DMS114 treated with DMSO at 0.1 percent for 48 hours (cell line): ENCODE data around the gene DBNDD1.
"Not testable (repeated sequence)": the region's sequence is repeated elsewhere in the genome, so short reads cannot be mapped to it uniquely, and the experiment has no call there.

Experiments used
- DNase-seq: peaks from one replicate; lab custom pipeline; 2025; ENCODE audit not compliant: unreplicated experiment; lab: John Stamatoyannopoulos, UW

The DBNDD1 gene

GRCh38 chr16:90012991-90013745 is 6.1 kb downstream of the DBNDD1 start:
- no peak for DNase-seq

GRCh38 chr16:90011908-90012501 is 7.3 kb downstream of the DBNDD1 start:
- no peak for DNase-seq

GRCh38 chr16:90011508-90011819 is 7.8 kb downstream of the DBNDD1 start:
- DNase-seq, result no peak

GRCh38 chr16:90010676-90011507 is 8.4 kb downstream of the DBNDD1 start:
- no peak for DNase-seq

- no peak for DNase-seq
Observed at GRCh38 chr16:90009172-90009899, 9.9 kb downstream of the DBNDD1 start.

- no peak for DNase-seq
Observed at GRCh38 chr16:90008708-90009145, 10.5 kb downstream of the DBNDD1 start.

- DNase-seq, result not testable (repeated sequence)
Observed at GRCh38 chr16:90007635-90008234, 11.5 kb downstream of the DBNDD1 start.

GRCh38 chr16:90007015-90007414 is 12.2 kb downstream of the DBNDD1 start:
- no peak for DNase-seq

- no peak for DNase-seq
Observed at GRCh38 chr16:90005956-90006663, 13.1 kb downstream of the DBNDD1 start.

- DNase-seq, result no peak
Observed at GRCh38 chr16:90004577-90004976, 14.7 kb downstream of the DBNDD1 start.

GRCh38 chr16:90002759-90003158 is 16.5 kb downstream of the DBNDD1 start:
- no peak for DNase-seq

GRCh38 chr16:90001761-90002503 is 17.3 kb downstream of the DBNDD1 start:
- DNase-seq, result no peak

- DNase-seq, result no peak
Observed at GRCh38 chr16:90000733-90001427, 18.4 kb downstream of the DBNDD1 start.

GRCh38 chr16:89999831-90000574 is 19.3 kb downstream of the DBNDD1 start:
- no peak for DNase-seq

- no peak for DNase-seq
Observed at GRCh38 chr16:89996178-89996489, 23.1 kb downstream of the DBNDD1 start.

- DNase-seq, result not testable (repeated sequence)
Observed at GRCh38 chr16:89995475-89996177, 23.6 kb downstream of the DBNDD1 start.

- DNase-seq, result not testable (repeated sequence)
Observed at GRCh38 chr16:89994721-89995474, 24.4 kb downstream of the DBNDD1 start.
